WI38 (cell line): ENCODE results near the gene IL7R.
"Not testable (repeated sequence)": the region's sequence is repeated elsewhere in the genome, so short reads cannot be mapped to it uniquely, and the experiment has no call there.

Source experiments
- H3K4me3 ChIP-seq: 2 replicates; pipeline ENCODE4 v1.5.1; 2011; ENCODE audit warnings: low read depth, mild to moderate bottlenecking, control low read depth, low read length
- CTCF ChIP-seq: IDR thresholded peaks from 2 replicates; pipeline ENCODE4 v1.5.1; 2012; ENCODE audit warnings: low read depth, mild to moderate bottlenecking, control low read depth, low read length

IL7R gene

GRCh38 chr5:35838370-35839042 is 18.2 kb upstream of the IL7R start:
- TF ChIP-seq CTCF, result no peak

GRCh38 chr5:35842856-35843255 is 13.8 kb upstream of the IL7R start:
- H3K4me3 ChIP-seq, result no peak overlapping the region
- no peak for TF ChIP-seq CTCF

More at GRCh38 chr5:35838370-35839042, 18.2 kb upstream of the IL7R start:
- H3K4me3 ChIP-seq, result no peak overlapping the region

GRCh38 chr5:35845508-35845907 is 11.2 kb upstream of the IL7R start:
- not testable (repeated sequence) for H3K4me3 ChIP-seq

GRCh38 chr5:35847491-35847890 is 9.2 kb upstream of the IL7R start:
- TF ChIP-seq CTCF, result no peak
- H3K4me3 ChIP-seq, result no peak overlapping the region

GRCh38 chr5:35847961-35848360 is 8.7 kb upstream of the IL7R start:
- TF ChIP-seq CTCF, result no peak
- no peak overlapping the region for H3K4me3 ChIP-seq

- no peak for TF ChIP-seq CTCF
- no peak overlapping the region for H3K4me3 ChIP-seq
These were observed 6.8 kb upstream of the IL7R start for GRCh38 chr5:35849860-35850259.

GRCh38 chr5:35850967-35851680 is 5.6 kb upstream of the IL7R start:
- no peak for TF ChIP-seq CTCF
- peak overlapping the region; percentile 47 for H3K4me3 ChIP-seq
